ENCODE data around the gene PFDN1. TPM values are rescaled to one million over a fixed set of nuclear protein-coding genes. Genes with fewer than 3 reads are reported as not detected.

The PFDN1 gene
- total RNA-seq, 1 experiment from 2014 or later = 48.9 TPM

GRCh38 chr5:140294753-140295152, 8.1 kb downstream of the PFDN1 start:
- peaks cover 15% of the 10 kb centered on the region; the same call in 1 of the 2 replicates for H4K20me1 ChIP-seq (ENCODE audit: insufficient read depth)
- ChIA-PET CTCF (no interaction called here), RAD21 (ENCODE audit: low non-redundant PET in 1 of 2, low total read pairs in 2 of 2, uncharacterized antibody in 2 of 2, unreplicated experiment in 2 of 2) (no interaction called here), POLR2A (no interaction called here)
- no peak overlapping the region for H3K9ac ChIP-seq (ENCODE audit: low read length)
- H3K9me2 ChIP-seq (ENCODE audit: insufficient read depth) = no peaks in the 10 kb centered on the region
- no peaks in the 10 kb centered on the region for H3K27me3 ChIP-seq (ENCODE audit: insufficient read depth, low read length)
- no peaks in the 10 kb centered on the region for H3K9me3 ChIP-seq (ENCODE audit: control insufficient read depth in 1 of 2, insufficient read depth in 1 of 2, low read depth in 1 of 2, low read length in 2 of 2)
- no TSS peak for BruUV-seq (replicated peaks)
- no peak overlapping the region for H3K27ac ChIP-seq (ENCODE audit: low read depth, low read length)
- peaks cover 0 to 2% of the 10 kb centered on the region in 2 experiments; a peak in 1 of 4 replicates for H3K36me3 ChIP-seq (ENCODE audit: control insufficient read depth in 1 of 2, insufficient read depth in 2 of 2, low read length in 2 of 2)
- ATAC-seq (no peak), DNase-seq (ENCODE audit: low read depth, low spot score) (no peak)
- H3K79me2 ChIP-seq (ENCODE audit: insufficient read depth, low read length) = peaks cover 90% of the 10 kb centered on the region
- intact Hi-C loops (cut with micrococcal nuclease) = no loop called here
- no peak overlapping the region for H3K4me2 ChIP-seq (ENCODE audit: low read length)
- TF ChIP-seq EZH2phosphoT487 (IDR thresholded peaks at IDR 0.05; ENCODE audit: borderline replicate concordance) = no peak
- no peak for TF ChIP-seq ZBTB33 (IDR thresholded peaks at IDR 0.05; ENCODE audit: extremely low read depth, insufficient replicate concordance, low read length)
- TF ChIP-seq CBX3 (IDR thresholded peaks at IDR 0.05; ENCODE audit: low read depth) = no peak
- no peak for TF ChIP-seq POLR2AphosphoS5 (IDR thresholded peaks at IDR 0.05; ENCODE audit: low read depth, low read length)
- no peak for TF ChIP-seq RAD21 (IDR thresholded peaks at IDR 0.05; ENCODE audit: low read depth)
- no peak for TF ChIP-seq ZFX (IDR thresholded peaks at IDR 0.05)
- TF ChIP-seq TCF7L2 (IDR thresholded peaks at IDR 0.05; ENCODE audit: borderline replicate concordance, extremely low read depth, insufficient read depth, insufficient read length) = no peak
- TF ChIP-seq CEBPB (IDR thresholded peaks at IDR 0.05; ENCODE audit: low read depth) = no peak
- TF ChIP-seq JUND (IDR thresholded peaks at IDR 0.05) = no peak
- TF ChIP-seq SP1 (IDR thresholded peaks at IDR 0.05; ENCODE audit: low read depth) = no peak
- TF ChIP-seq REST (IDR thresholded peaks at IDR 0.05; ENCODE audit: low read depth) = no peak
- TF ChIP-seq EGR1 (IDR thresholded peaks at IDR 0.05; ENCODE audit: low read depth) = no peak
- no peak for TF ChIP-seq SRF (IDR thresholded peaks at IDR 0.05; ENCODE audit: low read depth)
- no peak for TF ChIP-seq FOSL1 (IDR thresholded peaks at IDR 0.05; ENCODE audit: low read depth)
- TF ChIP-seq, protein P1, sequence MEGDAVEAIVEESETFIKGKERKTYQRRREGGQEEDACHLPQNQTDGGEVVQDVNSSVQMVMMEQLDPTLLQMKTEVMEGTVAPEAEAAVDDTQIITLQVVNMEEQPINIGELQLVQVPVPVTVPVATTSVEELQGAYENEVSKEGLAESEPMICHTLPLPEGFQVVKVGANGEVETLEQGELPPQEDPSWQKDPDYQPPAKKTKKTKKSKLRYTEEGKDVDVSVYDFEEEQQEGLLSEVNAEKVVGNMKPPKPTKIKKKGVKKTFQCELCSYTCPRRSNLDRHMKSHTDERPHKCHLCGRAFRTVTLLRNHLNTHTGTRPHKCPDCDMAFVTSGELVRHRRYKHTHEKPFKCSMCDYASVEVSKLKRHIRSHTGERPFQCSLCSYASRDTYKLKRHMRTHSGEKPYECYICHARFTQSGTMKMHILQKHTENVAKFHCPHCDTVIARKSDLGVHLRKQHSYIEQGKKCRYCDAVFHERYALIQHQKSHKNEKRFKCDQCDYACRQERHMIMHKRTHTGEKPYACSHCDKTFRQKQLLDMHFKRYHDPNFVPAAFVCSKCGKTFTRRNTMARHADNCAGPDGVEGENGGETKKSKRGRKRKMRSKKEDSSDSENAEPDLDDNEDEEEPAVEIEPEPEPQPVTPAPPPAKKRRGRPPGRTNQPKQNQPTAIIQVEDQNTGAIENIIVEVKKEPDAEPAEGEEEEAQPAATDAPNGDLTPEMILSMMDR (IDR thresholded peaks at IDR 0.05 in 2 of 3, conservative IDR thresholded peaks at IDR 0.05 in 1 of 3; ENCODE audit: borderline replicate concordance in 1 of 3, insufficient read depth in 1 of 3, low read depth in 2 of 3, low read length in 2 of 3) = no peak
- H3K4me1 ChIP-seq (ENCODE audit: control insufficient read depth in 1 of 2, insufficient read depth in 2 of 2, low read length in 2 of 2) = peaks cover 15 to 26% of the 10 kb centered on the region in 2 experiments
- H2AFZ ChIP-seq (ENCODE audit: low read depth, low read length, poor library complexity, severe bottlenecking) = no peak overlapping the region
- no peak overlapping the region for H3K4me3 ChIP-seq (replicated peaks in 1 of 2; ENCODE audit: low read depth in 1 of 2, low read length in 2 of 2)
